Type B pancreatic cell (in vitro differentiated cells): ENCODE data around the gene INTS15. TPM values are rescaled to one million over a fixed set of nuclear protein-coding genes. Genes with fewer than 3 reads are reported as not detected.
A peak's percentile ranks its signal among the peaks of the same experiment; 100 is the strongest.

Experiments used
- DNase-seq: peaks from one replicate; pipeline ENCODE4 v3.0.0; 2021; ENCODE audit warnings: mixed read lengths; ENCODE audit not compliant: unreplicated experiment; ENCODE audit errors: extremely low spot score
- H3K27ac Mint-ChIP-seq: 2 replicates; pipeline ENCODE4 v1.8.0; 2021; ENCODE audit warnings: mild to moderate bottlenecking, mixed read lengths
- H3K27me3 Mint-ChIP-seq: 2 replicates; pipeline ENCODE4 v1.8.0; 2021; ENCODE audit warnings: mixed read lengths
- H3K36me3 Mint-ChIP-seq: 2 replicates; pipeline ENCODE4 v1.8.0; 2021; ENCODE audit warnings: mixed read lengths
- H3K4me1 Mint-ChIP-seq: one replicate; pipeline ENCODE4 v1.8.0; 2021; ENCODE audit warnings: mixed read lengths; ENCODE audit not compliant: unreplicated experiment
- H3K4me3 Mint-ChIP-seq: 2 replicates; pipeline ENCODE4 v1.8.0; 2021; ENCODE audit warnings: mild to moderate bottlenecking, mixed read lengths
- H3K9me3 Mint-ChIP-seq: 2 replicates; pipeline ENCODE4 v1.8.0; 2021; ENCODE audit warnings: mixed read lengths
- CTCF ChIP-seq: fragments of 200-600 bp; sonication (generic); conservative IDR thresholded peaks from 2 replicates; pipeline ENCODE4 v1.5.0; 2021; ENCODE audit warnings: antibody characterized with exemption, mild to moderate bottlenecking
- total RNA-seq: library from RNA; stranded (reverse); gene quantifications from 2 replicates; pipeline ENCODE4 v1.2.1, GENCODE V29; 2021; ENCODE audit warnings: low replicate concordance

Gene INTS15
- total RNA-seq, 1 donor from 2014 or later: 44.1 TPM

DNA sequence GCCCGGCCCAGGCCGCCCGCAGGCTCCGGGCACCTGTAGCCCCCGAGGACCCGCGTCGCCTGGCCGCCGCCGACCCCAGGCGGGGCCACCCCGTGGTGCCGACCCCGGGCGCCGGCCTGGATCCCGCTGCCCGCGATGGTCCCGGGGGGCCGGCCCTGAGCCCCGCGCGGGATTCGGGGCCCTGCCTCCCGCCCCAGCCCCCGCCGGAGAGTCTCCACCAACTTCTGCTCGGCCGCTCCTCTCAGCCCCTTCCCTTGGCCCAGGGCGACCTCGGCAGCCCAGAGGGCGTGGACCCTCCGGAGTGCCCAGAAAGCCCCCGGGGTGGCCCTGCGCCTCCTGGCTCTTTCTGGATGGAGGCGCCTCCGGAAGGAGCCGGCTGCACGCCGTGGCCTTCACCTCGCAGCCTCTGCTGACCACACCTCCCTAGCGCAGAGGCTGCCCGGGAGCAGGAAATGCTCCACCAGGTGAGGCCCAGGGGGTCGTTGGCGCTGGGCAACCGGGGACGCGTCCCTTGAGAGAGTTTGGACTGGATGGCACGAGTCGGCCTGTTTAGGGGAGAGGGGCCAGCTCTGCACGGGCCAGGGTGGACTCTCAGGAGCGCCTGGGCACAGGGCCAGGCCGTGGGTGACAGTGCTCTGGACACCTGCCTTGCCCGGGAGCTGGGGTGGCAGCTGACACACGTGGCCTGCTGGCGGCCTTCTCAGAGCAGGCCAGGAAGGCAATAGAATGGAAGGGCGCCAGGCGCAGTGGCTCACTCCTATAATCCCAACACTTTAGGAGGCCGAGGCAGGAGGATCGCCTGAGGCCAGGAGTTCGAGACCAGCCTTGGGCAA is 26.1 kb downstream of the INTS15 start:
- Mint-ChIP-seq H3K9me3 (no peaks in the 10 kb centered on the region), H3K36me3 (no peaks in the 10 kb centered on the region), H3K27ac (no peak overlapping the region), H3K4me3 (peak overlapping the region; percentile 72), H3K27me3 (peaks cover 3% of the 10 kb centered on the region), H3K4me1 (peaks cover 4% of the 10 kb centered on the region)
- TF ChIP-seq CTCF: no peak
- DNase-seq: no peak

DNA sequence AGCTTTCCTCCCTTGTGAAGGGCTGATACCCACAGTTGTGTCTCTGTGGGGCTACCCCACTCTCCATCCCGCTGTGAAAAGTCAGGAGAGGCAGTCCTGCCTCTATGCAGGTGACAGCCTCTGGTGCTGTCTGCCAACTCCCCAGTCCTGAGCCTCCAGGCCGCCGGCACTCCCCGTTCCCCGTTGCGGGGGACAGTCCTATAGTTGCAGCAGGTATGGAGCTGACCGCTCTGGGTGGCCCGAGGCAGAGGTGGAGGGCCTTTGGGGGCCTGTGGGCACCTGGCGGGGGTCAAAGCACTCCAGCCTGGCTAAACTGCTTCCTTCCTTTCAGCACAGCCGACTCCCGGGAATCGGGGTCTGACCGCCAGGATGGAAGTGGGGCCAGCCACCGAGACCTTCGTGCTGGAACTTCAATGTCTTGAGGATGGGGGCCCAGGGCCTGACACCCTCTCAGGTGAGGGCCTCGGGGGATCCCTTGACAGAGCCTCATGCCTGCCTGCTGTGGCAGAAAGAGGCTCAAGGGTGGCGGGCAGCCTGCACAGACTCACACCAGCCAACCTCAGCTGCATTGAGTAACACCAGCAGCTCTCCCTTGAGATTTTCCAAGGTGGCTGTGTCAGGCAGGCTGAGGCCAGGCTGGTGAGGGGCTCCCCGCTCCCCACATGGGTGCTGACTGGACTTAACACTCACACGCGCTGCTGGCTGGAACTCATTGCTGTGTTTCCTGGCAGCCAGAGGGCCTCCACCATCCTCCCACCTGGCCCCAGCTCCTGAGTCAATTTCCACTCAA is 27.2 kb downstream of the INTS15 start:
- Mint-ChIP-seq H3K36me3 (peaks cover 4% of the 10 kb centered on the region), H3K4me1 (peaks cover 4% of the 10 kb centered on the region), H3K27me3 (peaks cover 3% of the 10 kb centered on the region), H3K4me3 (peak overlapping the region; percentile 77), H3K9me3 (no peaks in the 10 kb centered on the region), H3K27ac (no peak overlapping the region)
- TF ChIP-seq CTCF: no peak
- no peak for DNase-seq

- no peak for DNase-seq
- no peak overlapping the region for H3K27ac Mint-ChIP-seq
Measured at GRCh38 chr7:6618621-6619020, 28.8 kb downstream of the INTS15 start.

DNA sequence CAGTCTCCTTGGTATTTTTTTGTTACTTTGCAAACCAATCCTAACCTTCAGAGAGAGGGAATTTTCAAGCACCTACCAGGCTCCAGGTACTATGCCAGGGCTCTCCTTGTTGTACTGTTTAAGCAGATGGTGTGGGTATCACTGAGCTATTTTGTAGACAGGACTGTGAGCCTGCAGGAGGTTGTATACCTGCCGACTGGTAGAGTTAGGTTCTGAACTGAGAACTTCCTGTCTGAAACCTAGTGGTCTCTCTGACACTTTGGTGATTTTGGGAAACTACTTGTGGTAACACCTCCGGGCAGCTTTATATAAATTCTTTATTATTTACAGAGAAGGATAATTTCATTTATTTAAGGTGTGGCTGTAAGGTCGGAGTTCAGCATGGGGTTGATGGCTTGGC is 30.1 kb downstream of the INTS15 start:
- TF ChIP-seq CTCF: no peak
- no peak overlapping the region for H3K4me3 Mint-ChIP-seq
- H3K9me3 Mint-ChIP-seq: no peaks in the 10 kb centered on the region
- H3K27me3 Mint-ChIP-seq: no peaks in the 10 kb centered on the region
- no peak overlapping the region for H3K27ac Mint-ChIP-seq
- H3K36me3 Mint-ChIP-seq: peaks cover 4% of the 10 kb centered on the region
- H3K4me1 Mint-ChIP-seq: no peaks in the 10 kb centered on the region
- no peak for DNase-seq

More at GRCh38 chr7:6618621-6619020, 28.8 kb downstream of the INTS15 start:
- Mint-ChIP-seq H3K36me3 (peaks cover 4% of the 10 kb centered on the region), H3K4me3 (no peak overlapping the region), H3K9me3 (no peaks in the 10 kb centered on the region), H3K27me3 (peaks cover 3% of the 10 kb centered on the region), H3K4me1 (peaks cover 4% of the 10 kb centered on the region)
- TF ChIP-seq CTCF: no peak

DNA sequence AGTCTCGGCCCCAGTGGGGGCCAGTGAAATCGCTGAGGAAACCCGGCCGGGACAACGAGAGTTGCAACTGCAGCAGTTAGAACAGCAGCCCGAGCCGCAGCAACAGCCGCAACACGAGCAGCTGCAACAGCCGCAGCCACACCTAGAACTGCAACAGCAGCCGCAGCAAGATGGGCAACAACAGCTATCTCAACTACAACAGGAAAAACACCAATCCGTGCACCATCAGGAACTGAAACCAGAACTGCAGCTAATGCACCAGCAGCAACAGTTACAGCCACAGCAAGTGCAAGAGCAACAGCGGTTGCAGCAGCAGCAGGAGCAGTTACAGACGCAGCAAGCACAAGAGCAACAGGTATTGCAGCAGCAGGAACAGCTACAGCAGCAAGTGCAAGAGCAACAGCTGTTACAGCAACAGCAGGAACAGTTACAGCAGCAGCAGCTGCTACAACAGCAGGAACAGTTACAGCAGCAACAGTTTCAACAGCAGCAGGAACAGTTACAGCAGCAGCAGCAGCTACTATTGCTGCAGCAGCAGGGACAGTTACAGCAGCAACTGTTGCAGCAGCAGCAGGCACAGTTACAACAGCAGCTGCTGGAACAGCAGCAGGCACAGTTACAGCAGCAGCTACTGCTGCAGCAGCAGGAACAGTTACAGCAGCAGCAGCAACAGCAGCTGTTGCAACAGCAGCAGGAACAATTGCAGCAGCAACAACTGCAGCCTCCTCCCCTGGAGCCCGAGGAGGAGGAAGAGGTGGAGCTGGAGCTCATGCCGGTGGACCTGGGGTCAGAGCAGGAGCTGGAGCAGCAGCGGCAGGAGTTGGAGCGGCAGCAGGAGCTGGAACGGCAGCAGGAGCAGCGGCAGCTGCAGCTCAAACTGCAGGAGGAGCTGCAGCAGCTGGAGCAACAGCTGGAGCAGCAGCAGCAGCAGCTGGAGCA is 31.6 kb downstream of the INTS15 start:
- no peaks in the 10 kb centered on the region for H3K27me3 Mint-ChIP-seq
- H3K4me3 Mint-ChIP-seq: no peak overlapping the region
- no peak for TF ChIP-seq CTCF
- no peak overlapping the region for H3K27ac Mint-ChIP-seq
- DNase-seq: no peak
- H3K4me1 Mint-ChIP-seq: no peaks in the 10 kb centered on the region
- H3K36me3 Mint-ChIP-seq: peaks cover 4% of the 10 kb centered on the region
- H3K9me3 Mint-ChIP-seq: no peaks in the 10 kb centered on the region
